DLD1 (cell line): Measurements from ENCODE around the gene PROM1.

ENCODE experiments used
- in situ Hi-C: cut with HindIII; loops from 2 replicates; pipeline ENCODE4 v1.10.0; 2017; ENCODE audit warnings: low sequenced_read_pairs

PROM1 gene

DNA sequence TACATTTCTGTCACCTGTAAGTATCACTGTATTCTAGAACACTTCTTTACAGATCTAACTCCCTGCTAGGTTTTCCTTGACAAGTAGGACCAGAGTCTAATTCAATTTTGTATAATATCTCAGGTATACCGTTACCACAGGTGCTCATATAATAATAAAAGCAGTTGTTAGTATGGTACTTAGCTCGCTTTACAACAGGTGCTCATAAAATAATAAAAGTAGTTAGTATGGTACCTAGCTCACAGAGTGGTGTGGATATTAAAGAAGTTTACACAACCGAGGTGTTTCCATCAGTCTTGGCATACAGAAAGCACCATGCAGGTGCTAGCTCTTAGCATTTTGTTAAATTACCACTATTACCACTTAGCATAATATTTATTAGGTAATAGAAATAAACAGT is 88.0 kb downstream of the PROM1 start:
- in situ Hi-C loops: no loop called here

DNA sequence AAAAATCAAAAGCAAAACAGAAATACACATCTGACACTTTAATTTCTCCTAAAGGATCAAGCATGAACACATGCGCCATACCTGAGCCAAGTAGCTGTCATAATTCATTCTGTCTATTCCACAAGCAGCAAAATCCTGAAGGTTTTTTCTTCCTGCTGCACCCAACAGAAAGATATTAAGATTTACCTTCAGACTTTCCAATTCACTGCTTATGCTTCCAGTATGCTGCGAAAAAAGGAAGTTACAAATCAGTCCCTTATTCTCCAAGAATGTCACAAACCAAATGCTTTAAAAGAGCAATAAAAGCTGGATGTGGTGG is 91.7 kb downstream of the PROM1 start:
- in situ Hi-C loops: no loop called here

DNA sequence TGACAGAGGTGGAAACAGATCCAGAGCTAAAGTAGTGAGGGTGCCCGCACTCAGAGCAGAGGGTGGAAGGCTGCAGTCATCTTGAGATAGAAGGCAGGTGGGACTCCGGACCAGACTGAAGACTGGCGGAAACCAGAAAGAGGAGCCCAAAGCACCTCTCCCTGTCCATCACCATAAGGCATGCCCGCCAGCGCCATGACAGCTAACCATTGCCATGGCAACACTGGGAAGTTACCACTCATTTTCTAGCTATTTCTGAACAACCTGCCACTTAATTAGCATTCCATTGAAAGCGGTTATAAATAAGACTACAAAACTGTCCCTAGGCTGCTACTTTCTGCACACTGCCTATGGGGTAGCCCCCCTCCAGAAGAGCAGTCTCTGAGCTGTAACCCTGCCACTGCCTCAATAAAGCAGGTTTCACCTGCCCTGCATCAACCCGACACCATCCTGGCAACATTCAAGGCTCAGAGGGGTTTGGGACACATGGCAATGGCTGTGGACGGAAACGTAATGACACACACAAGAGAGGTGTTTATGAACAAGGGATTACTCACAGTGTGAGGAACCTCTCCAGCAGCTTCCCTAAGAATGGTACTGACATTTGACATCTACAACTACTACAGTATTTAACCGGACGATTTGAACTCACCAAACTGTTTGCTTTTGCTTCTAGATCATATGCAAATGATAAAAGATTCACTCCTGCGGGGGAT is 93.1 kb downstream of the PROM1 start:
- in situ Hi-C loops: no loop called here

DNA sequence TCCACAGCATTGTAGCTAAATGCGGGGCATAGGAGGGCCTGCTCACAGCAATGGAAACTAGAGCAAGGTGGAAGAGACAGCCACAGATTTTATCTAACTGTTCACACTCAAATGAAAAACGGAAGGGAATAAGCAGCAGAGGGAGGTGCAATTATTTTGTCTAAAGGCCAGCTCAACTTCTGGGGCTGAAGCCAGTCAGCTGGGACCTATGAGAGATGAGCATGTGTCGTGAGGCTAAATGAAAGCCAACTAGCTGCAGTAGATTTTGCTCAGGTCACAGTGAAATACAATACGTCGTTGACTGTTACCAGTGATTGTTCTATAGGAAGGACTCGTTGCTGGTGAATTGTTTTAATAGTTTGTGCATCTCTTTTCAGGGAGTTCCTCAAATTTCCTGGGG is 94.4 kb downstream of the PROM1 start:
- in situ Hi-C loops: no loop called here

DNA sequence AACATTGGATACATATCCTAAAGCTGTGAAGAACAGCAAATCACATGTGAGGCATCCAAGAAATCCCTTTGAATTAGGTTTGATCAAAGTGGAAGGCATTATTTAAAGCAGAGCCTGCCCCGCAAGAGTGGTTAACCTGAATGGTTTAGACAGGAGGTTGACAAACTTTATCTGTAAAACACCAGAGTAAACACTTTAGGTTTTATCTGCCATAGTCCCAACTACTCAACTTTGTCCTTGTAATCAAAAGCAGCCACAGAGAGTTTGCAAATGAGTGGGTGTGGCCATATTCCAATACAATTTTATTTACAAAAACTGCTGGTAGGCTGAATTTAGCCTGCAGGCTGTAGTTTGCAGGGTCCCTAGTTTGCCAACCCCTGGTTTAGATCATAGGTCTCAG is 95.6 kb downstream of the PROM1 start:
- in situ Hi-C loops: no loop called here

DNA sequence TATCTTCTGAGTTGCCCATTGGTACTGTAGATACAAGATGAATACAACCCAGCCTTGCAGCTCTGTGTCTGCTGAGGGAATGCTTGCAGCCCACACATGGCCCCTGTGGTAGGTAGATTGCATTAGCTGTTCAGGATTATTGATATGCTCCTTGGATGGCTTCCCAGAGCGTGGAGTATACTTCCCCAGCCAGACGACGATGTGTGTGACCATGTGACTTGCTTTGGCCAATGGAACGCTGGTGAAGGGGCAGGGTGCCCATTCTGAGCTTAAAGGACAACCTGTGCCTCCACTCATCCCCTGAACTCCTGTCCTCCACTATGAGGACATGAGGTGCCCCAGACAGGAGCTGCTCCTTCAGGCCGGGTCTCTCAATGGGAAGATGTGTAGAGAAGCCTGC is 96.9 kb downstream of the PROM1 start:
- in situ Hi-C loops: no loop called here

DNA sequence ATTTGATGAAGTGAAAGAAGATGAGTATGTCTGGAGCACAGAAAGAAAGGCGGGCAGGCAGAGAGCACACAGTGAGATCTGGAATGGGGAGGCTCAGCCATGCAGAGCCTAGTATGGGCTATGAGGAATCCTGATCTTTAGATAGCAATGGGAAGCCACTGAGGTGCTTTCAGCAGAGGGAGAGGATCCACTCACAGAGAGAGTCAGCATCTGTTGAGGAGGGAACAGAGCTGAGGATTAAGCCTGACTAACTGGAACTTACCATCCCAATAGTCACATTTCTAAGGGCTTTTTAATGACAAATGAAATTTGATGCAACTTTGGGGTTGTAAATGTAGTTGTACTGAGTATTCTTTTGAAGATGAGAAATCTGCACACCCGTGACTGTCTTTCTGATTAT is 100.2 kb downstream of the PROM1 start:
- in situ Hi-C loops: no loop called here

DNA sequence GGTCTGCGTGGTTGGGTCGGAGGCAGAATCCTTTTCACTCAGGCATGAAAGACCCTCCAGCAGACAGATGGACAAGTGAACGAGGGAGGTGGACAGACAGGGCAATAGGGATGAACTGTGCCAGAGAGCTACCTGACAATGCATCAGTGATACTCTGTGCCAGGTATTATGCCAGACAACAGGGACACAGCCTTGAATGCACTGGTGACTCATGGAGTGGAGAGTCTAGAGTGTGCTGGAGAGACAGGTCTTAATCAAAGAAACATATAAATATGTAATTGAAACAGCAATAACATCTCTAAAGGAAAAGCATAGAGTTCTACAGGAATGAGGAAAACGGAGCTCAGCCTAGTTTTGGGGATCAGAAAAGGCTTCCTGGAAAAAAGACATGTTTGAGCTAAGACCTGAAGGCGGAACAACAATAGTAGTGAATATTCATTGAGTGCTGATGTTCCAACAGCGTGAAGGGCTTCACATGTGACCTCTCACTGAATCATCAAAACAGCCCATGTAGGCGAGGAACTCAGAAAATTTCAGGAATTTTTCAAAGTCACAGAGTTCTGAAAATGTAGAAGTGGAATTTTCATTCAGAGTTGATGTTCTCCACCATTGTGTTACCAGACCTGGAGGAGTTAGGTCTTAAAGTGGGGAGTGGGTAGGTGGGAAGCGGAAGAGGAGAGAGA is 100.8 kb downstream of the PROM1 start:
- in situ Hi-C loops: no loop called here

DNA sequence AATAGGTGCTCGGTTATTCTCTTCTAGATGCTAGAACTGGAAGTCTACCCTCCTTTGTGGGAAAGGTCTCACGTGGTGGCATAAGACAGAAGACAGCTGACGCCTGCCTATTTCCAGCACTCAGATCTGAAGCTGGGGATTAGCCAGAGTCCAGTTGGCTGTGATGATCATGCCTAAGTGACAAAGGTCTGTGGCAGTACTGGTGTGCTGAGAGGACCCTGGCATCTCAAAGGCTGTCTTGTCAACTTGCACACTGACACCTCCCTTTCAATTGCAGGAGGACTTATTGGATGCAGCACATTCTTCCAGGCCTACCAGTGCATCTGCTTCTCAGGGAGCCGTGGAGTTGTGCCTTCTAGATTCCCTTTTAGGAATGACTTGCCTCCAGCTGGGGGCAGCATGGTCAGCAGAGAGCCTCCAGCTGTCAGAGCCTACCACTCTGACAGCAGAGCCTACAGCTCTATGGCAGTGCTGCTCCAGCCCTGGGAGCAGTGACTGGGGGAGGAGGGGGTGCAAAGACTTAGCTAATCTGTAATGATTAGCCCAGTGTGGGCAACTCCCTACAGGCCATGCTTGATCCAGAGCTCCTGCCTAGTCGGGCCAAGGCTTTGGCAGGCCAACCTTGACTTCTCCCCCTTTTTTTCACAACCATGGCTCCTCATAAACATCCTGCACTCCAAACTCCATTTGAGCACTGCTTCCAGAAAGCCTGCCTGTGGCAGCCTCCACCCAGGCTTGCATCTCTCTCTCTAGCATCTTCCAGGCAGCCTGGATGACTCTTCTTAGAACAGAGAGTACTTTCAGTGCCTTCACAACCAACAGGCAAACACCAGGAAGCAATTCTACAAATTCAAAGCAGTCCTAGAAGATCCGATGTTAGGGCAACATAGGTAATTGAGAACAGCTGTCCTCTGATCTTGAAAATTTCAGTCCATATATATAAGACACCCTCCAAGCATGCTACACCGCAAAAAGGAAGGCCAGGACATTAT is 107.1 kb downstream of the PROM1 start:
- in situ Hi-C loops: no loop called here

DNA sequence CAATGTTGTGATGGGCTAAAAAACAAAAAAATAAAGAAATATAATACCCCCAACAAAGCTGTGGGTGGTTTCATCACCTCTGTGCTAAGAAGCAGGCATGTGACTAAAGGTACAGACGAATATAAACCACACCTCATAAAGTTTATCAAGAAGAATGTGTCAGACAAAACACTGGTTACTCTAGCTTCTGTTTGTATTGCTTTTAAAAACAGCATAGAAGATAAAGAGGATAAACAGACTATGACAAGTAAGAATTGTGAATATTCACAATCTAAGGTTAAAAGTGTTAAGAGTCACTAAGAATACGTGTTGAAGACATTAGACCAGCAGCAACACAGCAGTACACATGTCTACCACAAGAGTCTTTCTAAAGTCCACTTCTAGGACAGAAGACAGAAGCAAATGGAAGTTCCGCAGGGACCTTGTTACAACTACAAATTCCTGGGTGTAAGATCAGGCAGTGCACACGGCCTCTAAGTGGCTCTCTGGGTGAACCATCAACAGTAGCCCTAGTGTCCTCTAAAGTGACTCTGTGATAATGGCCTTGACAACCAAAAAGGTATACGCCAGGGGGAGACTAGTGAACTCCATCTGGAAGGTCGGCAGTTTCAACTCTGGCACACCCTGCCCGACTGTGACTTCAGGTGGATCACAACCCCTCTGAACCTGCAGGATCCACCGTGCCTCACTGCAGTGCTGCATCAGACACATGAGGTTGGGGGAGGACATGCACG is 112.6 kb downstream of the PROM1 start:
- in situ Hi-C loops: no loop called here

DNA sequence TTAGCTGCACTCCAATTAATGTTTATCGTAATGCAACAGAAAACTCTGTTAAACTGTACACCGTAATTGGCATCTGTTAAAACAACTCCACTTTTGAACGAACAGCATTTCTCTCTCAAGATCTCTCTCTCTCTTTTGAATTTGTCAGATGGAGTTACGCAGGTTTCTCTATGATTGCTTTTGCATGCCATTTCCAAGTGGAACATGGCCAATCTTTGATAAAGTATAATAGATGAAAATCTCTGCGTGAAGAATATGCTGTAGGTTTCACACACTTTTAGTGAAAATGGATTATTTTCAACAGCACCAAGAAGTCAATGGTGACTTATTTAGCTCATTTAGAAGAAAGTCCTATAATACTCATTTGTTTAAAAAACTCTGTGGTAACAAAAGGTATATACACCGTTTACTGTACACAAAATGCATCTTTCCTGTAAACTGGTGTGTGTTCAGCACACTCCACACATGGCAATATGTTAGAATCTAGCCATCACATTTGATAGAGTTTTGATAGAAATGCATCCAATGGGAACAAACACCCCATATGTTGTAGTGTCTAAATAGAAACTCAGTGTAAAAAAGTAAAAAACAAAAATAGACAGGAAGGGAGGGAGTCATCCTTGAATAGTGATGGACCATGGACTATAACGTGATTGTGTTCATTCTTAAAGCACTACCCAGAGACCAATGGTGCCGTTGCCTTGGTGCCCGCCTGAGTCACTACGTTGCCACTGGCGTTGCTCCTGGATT is 115.1 kb downstream of the PROM1 start:
- in situ Hi-C loops: no loop called here

DNA sequence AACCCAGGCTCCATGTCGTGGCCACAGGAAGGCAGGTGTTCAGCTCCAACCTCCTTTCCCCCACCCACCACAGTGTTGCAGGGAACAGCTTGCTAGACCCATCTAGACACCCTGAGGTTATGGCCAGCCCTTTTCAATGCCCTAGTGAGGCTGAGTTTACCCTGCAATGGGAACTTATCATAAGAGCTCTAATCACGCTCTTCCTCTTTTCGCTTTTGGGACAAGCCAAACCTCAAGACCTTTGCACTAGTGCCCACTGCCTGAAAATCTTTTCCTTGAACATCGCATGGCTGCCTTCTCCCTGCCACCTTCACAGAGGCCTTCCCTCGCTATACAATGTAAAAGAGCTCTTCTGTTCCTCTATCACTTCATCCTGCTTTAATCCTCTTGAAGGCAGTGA is 118.5 kb downstream of the PROM1 start:
- in situ Hi-C loops: no loop called here

DNA sequence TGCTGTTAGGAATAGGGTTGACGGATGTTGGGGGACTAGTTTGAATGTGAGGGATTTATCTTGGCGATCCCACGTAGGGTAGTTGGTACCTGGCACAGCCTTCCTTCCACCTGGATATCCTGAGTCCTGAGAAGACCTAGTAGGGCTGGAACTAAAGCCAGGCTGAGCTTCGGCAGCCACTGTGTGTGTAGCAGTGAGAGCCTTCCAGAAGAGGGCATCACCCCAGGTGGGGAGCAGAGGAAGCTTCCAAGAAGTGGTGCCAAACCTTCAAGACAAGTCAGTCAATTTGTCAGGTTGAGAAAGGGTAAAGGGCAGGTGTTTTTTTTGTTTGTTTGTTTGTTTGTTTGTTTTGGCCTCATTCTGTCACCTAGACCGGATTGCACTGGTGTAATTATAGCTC is 119.7 kb downstream of the PROM1 start:
- in situ Hi-C loops: no loop called here

DNA sequence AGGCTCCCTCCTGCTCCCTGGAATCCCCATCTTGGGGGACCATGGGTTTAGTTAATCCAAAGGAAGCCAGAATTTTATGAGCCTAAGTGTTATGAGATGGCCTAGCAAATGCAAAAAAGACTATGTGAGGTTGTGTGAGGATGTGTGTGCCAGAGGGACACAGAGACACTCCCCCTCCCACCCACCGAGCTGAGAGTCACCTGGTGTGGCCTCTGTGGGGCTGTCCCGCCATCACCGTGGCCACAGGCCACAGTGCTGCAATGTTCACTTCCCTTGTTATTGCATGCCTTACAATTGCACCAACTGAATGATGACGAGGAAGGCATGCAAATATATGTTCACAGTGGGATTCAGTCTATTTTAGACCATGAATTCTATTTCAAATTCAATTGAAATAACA is 120.2 kb downstream of the PROM1 start:
- in situ Hi-C loops: no loop called here

DNA sequence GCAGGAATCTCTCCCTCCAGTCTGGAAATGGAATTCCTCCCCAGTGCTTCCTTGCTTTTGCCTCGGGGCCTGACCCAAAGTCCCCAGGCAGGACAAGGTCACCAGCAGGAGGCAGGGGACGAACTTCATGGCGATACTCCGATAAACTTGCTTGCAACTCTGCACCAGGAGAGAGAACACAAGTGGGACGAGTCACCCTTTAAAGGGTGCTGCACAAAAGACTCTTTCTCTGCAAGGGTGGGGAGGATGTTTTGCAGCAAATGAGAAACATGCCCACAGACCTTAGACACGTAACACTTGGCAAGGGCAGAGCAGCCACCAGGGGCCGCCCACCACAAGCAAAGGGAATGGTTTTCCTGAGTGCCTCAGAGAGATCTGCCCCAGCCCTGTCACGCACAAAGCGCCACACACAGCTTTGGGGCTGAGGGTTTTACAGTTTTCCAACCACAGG is 120.8 kb downstream of the PROM1 start, which contains the start of gene FGFBP2:
FGFBP2 (minus strand) TSS at position 175 of the 451 bp plus-strand sequence; CDS start at position 129, 46 bp downstream.
- in situ Hi-C loops: no loop called here

DNA sequence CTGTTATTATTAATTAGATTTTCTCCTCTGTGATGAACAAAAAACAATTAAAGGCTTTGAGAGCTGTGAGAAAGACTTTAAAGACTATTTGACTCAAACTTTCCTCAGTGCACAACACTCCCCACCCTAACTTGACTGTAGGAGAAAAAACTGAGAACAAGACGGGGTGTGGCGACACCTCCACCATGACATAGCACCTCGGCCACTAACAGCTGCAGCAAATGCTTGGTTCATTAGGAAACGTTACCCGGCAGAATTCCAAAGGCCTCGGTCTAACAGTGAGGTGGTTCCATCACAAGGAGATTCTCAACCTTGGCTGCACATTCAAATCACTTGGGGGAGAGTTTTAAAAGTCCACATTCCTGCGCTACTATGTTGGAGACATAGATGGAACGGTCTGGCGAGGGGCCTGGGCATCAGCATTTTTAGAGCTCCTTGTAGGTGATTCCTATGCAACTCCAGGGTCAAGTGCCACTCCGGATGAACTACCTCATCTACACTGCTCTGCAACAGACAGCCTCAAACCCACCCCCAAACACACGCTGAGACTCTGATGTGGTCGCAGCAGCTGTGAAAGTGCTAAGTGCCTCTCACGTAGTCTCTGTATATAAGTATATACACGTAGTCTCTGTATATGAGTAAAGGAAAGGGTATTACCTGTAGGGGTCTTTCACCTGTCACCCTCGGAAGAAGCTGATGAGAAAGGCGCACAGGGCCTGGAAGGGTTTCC is 121.9 kb downstream of the PROM1 start:
- in situ Hi-C loops: no loop called here

DNA sequence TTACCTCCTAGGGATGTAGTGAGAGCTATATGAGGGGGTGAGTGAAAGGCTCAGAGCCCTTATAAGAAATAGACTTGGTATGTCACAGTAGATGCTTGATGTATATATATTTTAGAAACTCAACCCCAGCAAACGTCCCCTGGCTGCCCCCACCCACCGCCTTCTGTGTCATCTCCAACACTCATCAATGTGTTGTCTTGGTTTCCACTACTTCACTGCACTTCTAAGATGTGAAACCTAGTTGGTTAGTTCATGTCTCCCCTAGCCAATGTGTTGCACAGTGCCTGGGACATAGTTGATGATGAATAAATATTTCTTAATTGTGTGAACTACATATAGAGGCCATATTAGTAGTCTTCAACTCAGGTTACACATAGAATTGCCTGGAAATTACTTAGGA is 125.3 kb downstream of the PROM1 start:
- in situ Hi-C loops: no loop called here

DNA sequence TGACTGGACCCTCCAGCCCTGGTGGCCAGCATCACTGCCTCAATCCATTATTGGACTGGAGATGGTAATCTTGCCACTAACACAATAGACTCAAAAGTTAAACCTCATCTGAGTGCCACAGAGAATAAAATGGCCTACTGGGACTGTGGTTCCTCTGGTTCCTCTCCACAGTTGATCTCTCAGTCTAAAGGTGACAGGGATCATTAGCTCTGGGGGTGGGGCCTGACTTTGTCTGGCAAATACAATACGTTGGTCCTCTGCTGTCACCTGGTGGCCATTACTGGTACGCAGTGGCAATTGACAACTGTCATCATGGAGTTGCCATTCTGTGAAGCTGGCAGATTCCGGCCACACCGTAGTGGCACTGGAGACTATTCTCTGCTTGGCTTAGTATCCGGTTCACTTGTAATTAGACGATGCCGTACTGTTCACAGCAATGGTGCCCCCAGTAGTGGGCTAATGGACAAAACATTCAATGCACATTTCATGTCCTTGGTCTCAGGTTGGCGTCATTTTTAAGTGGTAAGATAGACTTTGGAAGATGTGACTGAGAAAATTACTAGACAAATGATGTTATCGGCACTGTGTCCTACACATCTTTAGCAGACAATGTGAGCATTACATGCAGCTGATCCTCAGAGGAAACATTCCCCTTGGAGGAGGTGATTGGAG is 127.5 kb downstream of the PROM1 start:
- in situ Hi-C loops: no loop called here

DNA sequence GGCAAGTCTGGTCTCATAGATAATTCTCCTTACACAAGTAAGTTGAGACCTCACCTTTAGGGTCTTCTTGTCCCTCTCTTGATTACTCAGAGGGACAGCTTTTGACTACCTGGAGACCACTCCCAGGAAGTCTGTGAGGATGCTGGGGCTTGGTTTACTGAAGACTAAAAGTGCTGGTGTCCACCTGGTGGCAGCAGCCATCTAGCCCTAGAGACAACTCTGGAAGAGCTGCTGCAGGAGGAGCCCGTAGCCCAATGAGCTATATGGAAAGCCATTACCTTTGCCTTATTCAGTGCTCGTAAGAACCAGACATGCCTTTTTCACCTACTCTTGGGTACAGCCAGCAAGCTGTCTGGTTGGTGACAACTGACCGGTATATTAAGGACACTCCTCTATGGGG is 128.2 kb downstream of the PROM1 start:
- in situ Hi-C loops: no loop called here
